OCI-LY3 (cell line): ENCODE data around the gene HSPD1.
A peak's percentile ranks its signal among the peaks of the same experiment; 100 is the strongest.

Experiments used
- H2AFZ ChIP-seq: fragments of 200-600, 300-600 bp; shearing (Covaris generic); 2 replicates; pipeline ENCODE4 v1.6.0; 2014; ENCODE audit warnings: antibody characterized with exemption, low read depth, low read length
- H3K27ac ChIP-seq: fragments of 200-600, 300-600 bp; sonication (generic); 2 replicates; pipeline ENCODE4 v1.5.1; 2014; ENCODE audit warnings: mild to moderate bottlenecking, low read length, moderate library complexity, mixed read lengths
- H3K27me3 ChIP-seq: fragments of 200-600, 300-600 bp; sonication (generic); 2 replicates; pipeline ENCODE4 v1.6.1; 2014; ENCODE audit warnings: low read depth, low read length, mixed read lengths
- H3K36me3 ChIP-seq: fragments of 200-600, 300-600 bp; sonication (generic); replicated peaks from 2 replicates; pipeline ENCODE3; 2014; ENCODE audit warnings: low read depth, low read length, mixed read lengths
- H3K4me1 ChIP-seq: fragments of 300-600, 200-600 bp; sonication (generic); 2 replicates; pipeline ENCODE4 v1.6.1; 2014; ENCODE audit warnings: low read length, mixed read lengths
- H3K4me2 ChIP-seq: fragments of 200-600, 300-600 bp; sonication (generic); 2 replicates; pipeline ENCODE4 v1.6.1; 2014; ENCODE audit warnings: low read length, mixed read lengths
- H3K4me3 ChIP-seq: fragments of 300-600, 200-600 bp; sonication (generic); 2 replicates; pipeline ENCODE4 v1.5.1; 2014; ENCODE audit warnings: antibody characterized with exemption, mild to moderate bottlenecking, low read length, moderate library complexity
- H3K79me2 ChIP-seq: fragments of 300-600, 200-600 bp; shearing (Covaris generic); 2 replicates; pipeline ENCODE4 v1.6.1; 2014; ENCODE audit warnings: mild to moderate bottlenecking, low read length, mixed read lengths
- H3K9ac ChIP-seq: fragments of 300-600, 200-600 bp; shearing (Covaris generic); 2 replicates; pipeline ENCODE4 v1.6.0; 2014; ENCODE audit warnings: mild to moderate bottlenecking, low read length, moderate library complexity
- H3K9me3 ChIP-seq: fragments of 200-600, 300-600 bp; shearing (Covaris generic); 2 replicates; pipeline ENCODE4 v1.6.1; 2014; ENCODE audit warnings: low read length, mixed read lengths; ENCODE audit not compliant: insufficient read depth
- H4K20me1 ChIP-seq: fragments of 200-600, 300-600 bp; sonication (generic); 2 replicates; pipeline ENCODE4 v1.6.1; 2016; ENCODE audit warnings: low read length, mixed read lengths; ENCODE audit not compliant: insufficient read depth
- CTCF ChIP-seq: fragments of 200-600, 300-600 bp; sonication (generic); IDR thresholded peaks from 2 replicates; pipeline ENCODE4 v1.5.1; 2014; ENCODE audit warnings: antibody characterized with exemption, low read length, low read depth
- EZH2phosphoT487 ChIP-seq: fragments of 200-600 bp; shearing (Covaris generic); IDR thresholded peaks from 2 replicates; pipeline ENCODE4 v1.6.1; 2018; ENCODE audit warnings: antibody characterized with exemption, mixed run types, low read depth

Gene HSPD1

DNA sequence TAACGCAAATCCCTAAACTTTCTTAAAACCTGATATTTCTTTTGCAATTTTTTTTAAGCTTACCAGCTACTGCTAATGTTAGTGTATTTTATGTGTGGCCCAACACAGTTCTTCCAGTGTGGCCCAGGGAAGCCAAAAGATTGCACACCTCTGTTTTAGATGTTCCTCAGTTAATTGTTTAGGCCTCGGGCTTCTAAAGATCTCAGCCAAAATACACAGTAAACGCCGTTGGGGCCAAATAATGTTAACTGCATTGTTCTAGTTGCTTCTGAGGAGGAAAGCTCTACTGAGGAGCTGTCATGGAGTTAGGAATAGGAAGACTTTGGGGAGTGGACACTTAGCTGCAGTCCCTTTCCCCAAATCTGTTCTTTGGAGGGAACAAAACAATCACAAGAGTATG is 2.6 kb upstream of the HSPD1 start:
- Histone ChIP-seq H3K27ac (no peak overlapping the region), H2AFZ (no peak overlapping the region), H3K79me2 (peaks cover 84% of the 10 kb centered on the region), H3K9me3 (no peaks in the 10 kb centered on the region), H3K4me3 (peak overlapping the region; percentile 98; the same call in 1 of the 2 replicates), H3K4me2 (peak overlapping the region; percentile 72), H3K9ac (no peak overlapping the region), H3K27me3 (no peaks in the 10 kb centered on the region), H4K20me1 (peaks cover 19% of the 10 kb centered on the region), H3K36me3 (peaks cover 45% of the 10 kb centered on the region), H3K4me1 (peaks cover 23% of the 10 kb centered on the region)
- TF ChIP-seq CTCF (no peak), EZH2phosphoT487 (no peak)

GRCh38 chr2:197500503-197501131 is 977 bp upstream of the HSPD1 start:
- Histone ChIP-seq H3K4me2 (peak overlapping the region; percentile 72), H3K36me3 (peaks cover 53% of the 10 kb centered on the region), H3K4me3 (peak overlapping the region; percentile 98), H3K4me1 (peaks cover 31% of the 10 kb centered on the region), H3K9me3 (no peaks in the 10 kb centered on the region), H3K27me3 (no peaks in the 10 kb centered on the region), H2AFZ (0 out of 2 replicates have a peak overlapping the region, but pooled peaks have one; percentile 15), H4K20me1 (peaks cover 33% of the 10 kb centered on the region), H3K27ac (peak overlapping the region; percentile 87), H3K79me2 (peaks cover 91% of the 10 kb centered on the region), H3K9ac (peak overlapping the region; percentile 97)
- TF ChIP-seq EZH2phosphoT487 (no peak), CTCF (no peak)

GRCh38 chr2:197498937-197499593 is 575 bp downstream of the HSPD1 start:
- no peak overlapping the region for H2AFZ ChIP-seq
- peaks cover 34% of the 10 kb centered on the region for H4K20me1 ChIP-seq

More at GRCh38 chr2:197498937-197499593, 575 bp downstream of the HSPD1 start:
- Histone ChIP-seq H3K9ac (peak overlapping the region; percentile 89), H3K9me3 (no peaks in the 10 kb centered on the region), H3K27me3 (no peaks in the 10 kb centered on the region), H3K36me3 (peaks cover 62% of the 10 kb centered on the region), H3K27ac (peak overlapping the region; percentile 87), H3K4me3 (peak overlapping the region; percentile 98), H3K4me1 (peaks cover 31% of the 10 kb centered on the region), H3K79me2 (peaks cover 96% of the 10 kb centered on the region), H3K4me2 (peak overlapping the region; percentile 79)
- TF ChIP-seq EZH2phosphoT487: no peak
- TF ChIP-seq CTCF: no peak
